HepG2 (cell line): ENCODE measurements around the gene PODXL. TPM values are rescaled to one million over a fixed set of nuclear protein-coding genes. Genes with fewer than 3 reads are reported as not detected.

Source experiments
- ATAC-seq: fragments of 200-7000 bp; cut with Tn5 transposase; 3 replicates; pipeline ENCODE4 v1.9.1; 2020; ENCODE audit warnings: mild to moderate bottlenecking, moderate library complexity
- BruUV-seq: library from RNA; stranded (reverse); fragments of 400-500 nt; replicated peaks from 2 replicates; lab custom pipeline; 2021; lab: Mats Ljungman, UMichigan
- CTCF ChIA-PET: fragments of 300-600 bp; formaldehyde crosslinking; extraction: SDS; loops from one replicate; lab custom pipeline; 2021; ENCODE audit warnings: low total read pairs, inconsistent platforms, low intra/inter-chr PET ratio; lab: Yijun Ruan, JAX
- POLR2A ChIA-PET: fragments of 350-600 bp; sonication (Branson Sonifier 250); formaldehyde crosslinking; loops from one replicate; lab custom pipeline; 2020; ENCODE audit warnings: antibody characterized with exemption, inconsistent platforms; lab: Yijun Ruan, JAX
- DNase-seq: peaks from one replicate; pipeline ENCODE4 v3.0.0-alpha.2; 2015; ENCODE audit warnings: low spot score
- FAIRE-seq: peaks from 3 replicates; lab custom pipeline; 2011; peaks lifted over from hg19 to GRCh38; lab: Jason Lieb, UNC
- H2AFZ ChIP-seq: one replicate; pipeline ENCODE4 v1.6.1; 2011; ENCODE audit warnings: low read length, inconsistent platforms
- H3K27ac ChIP-seq: fragments of 300-600 bp; 3 replicates; pipeline ENCODE4 v1.8.0; 2011; ENCODE audit warnings: mixed run types, mild to moderate bottlenecking, mixed read lengths, low read length, inconsistent platforms; ENCODE audit not compliant: insufficient read depth; ENCODE audit errors: extremely low read length
- H3K27me3 ChIP-seq, 2 experiments: fragments of 200-600 bp in 1 of 2; 2 replicates in 1 of 2; 3 replicates in 1 of 2; pipeline versions ENCODE4 v1.6.0 to v1.8.0; 2011; ENCODE audit warnings: low read length in 2 of 2, mild to moderate bottlenecking in 2 of 2, moderate library complexity in 2 of 2, inconsistent platforms in 1 of 2; ENCODE audit not compliant: insufficient read depth in 2 of 2, control insufficient read depth in 1 of 2
- H3K36me3 ChIP-seq, 2 experiments: fragments of 200-600 bp in 1 of 2; replicated peaks in 1 of 2; 2 replicates in 1 of 2; 3 replicates in 1 of 2; pipeline versions ENCODE4 v1.5.1 to v1.8.0; 2011; ENCODE audit warnings: low read length in 2 of 2, inconsistent platforms in 1 of 2; ENCODE audit not compliant: insufficient read depth in 2 of 2, control insufficient read depth in 1 of 2
- H3K4me1 ChIP-seq: 2 replicates; pipeline ENCODE4 v1.5.1; 2012; ENCODE audit warnings: low read length, inconsistent platforms; ENCODE audit not compliant: insufficient read depth
- H3K4me2 ChIP-seq: 2 replicates; pipeline ENCODE4 v1.6.0; 2011; ENCODE audit warnings: low read depth, low read length, inconsistent platforms
- H3K4me3 ChIP-seq, 3 experiments: fragments of 200-600 bp in 1 of 3; sonication (generic), shearing (Covaris generic) in 1 of 3; replicated peaks in 1 of 3; 2 replicates each; pipeline ENCODE4 v1.5.1; 2011 to 2016; ENCODE audit warnings: low read length in 3 of 3, inconsistent platforms in 2 of 3, low read depth in 2 of 3, mild to moderate bottlenecking in 2 of 3, control low read depth in 1 of 3, mixed read lengths in 1 of 3; ENCODE audit not compliant: insufficient read depth in 1 of 3
- H3K79me2 ChIP-seq: one replicate; pipeline ENCODE4 v1.6.1; 2011; ENCODE audit warnings: low read length, inconsistent platforms; ENCODE audit not compliant: insufficient read depth
- H3K9ac ChIP-seq: 2 replicates; pipeline ENCODE4 v1.6.0; 2011; ENCODE audit warnings: mild to moderate bottlenecking, low read depth, low read length, inconsistent platforms; ENCODE audit not compliant: insufficient read depth
- H3K9me3 ChIP-seq: 2 replicates; pipeline ENCODE4 v1.5.1; 2012; ENCODE audit warnings: mild to moderate bottlenecking, low read length
- H4K20me1 ChIP-seq: 2 replicates; pipeline ENCODE4 v1.6.0; 2011; ENCODE audit warnings: inconsistent platforms, mild to moderate bottlenecking, low read length, moderate library complexity; ENCODE audit not compliant: insufficient read depth
- EZH2 ChIP-seq: conservative IDR thresholded peaks from 2 replicates; pipeline ENCODE4 v1.6.1; 2012; ENCODE audit warnings: mild to moderate bottlenecking, low read depth, low read length, moderate library complexity
- KAT7 ChIP-seq: IDR thresholded peaks from 2 replicates; pipeline ENCODE4 v1.6.1; 2018; ENCODE audit warnings: borderline replicate concordance, missing compliant biosample characterization
- SPEN ChIP-seq: sonication (generic); formaldehyde crosslinking; IDR thresholded peaks from 2 replicates; pipeline ENCODE4 v1.5.1; 2020; ENCODE audit warnings: low read depth, mild to moderate bottlenecking, missing genetic modification reagents
- ZBTB7B ChIP-seq: sonication (generic); formaldehyde crosslinking; IDR thresholded peaks from 2 replicates; pipeline ENCODE4 v1.4.0; 2020; ENCODE audit warnings: missing genetic modification reagents
- ZMYM2 ChIP-seq: sonication (generic); formaldehyde crosslinking; IDR thresholded peaks from 2 replicates; pipeline ENCODE4 v1.8.0; 2022; ENCODE audit warnings: mild to moderate bottlenecking, missing genetic modification reagents
- ZNF33A ChIP-seq: sonication (generic); formaldehyde crosslinking; IDR thresholded peaks from 2 replicates; pipeline ENCODE4 v1.5.1; 2020; ENCODE audit warnings: missing genetic modification reagents, mild to moderate bottlenecking, moderate library complexity, borderline replicate concordance
- ZNF704 ChIP-seq: sonication (generic); formaldehyde crosslinking; IDR thresholded peaks from 2 replicates; pipeline ENCODE4 v1.8.1; 2023; ENCODE audit warnings: mild to moderate bottlenecking, inconsistent platforms, moderate library complexity, missing genetic modification reagents, borderline replicate concordance
- ZNF790 ChIP-seq: sonication (generic); formaldehyde crosslinking; IDR thresholded peaks from 2 replicates; pipeline ENCODE4 v1.8.0; 2022; ENCODE audit warnings: missing genetic modification reagents, mild to moderate bottlenecking, borderline replicate concordance
- WGBS: methylation state at CpG from one replicate; pipeline ENCODE4 v1.1.6; 2017; ENCODE audit warnings: low lambda C conversion rate; 5-methylcytosine and 5-hydroxymethylcytosine counted together
- in situ Hi-C: cut with HindIII; loops from 2 replicates; pipeline ENCODE4 v1.10.0; 2017; ENCODE audit warnings: low pct_unique_long_range_greater_than_20kb; ENCODE audit not compliant: extremely low pct_ligation_motif_present
- intact Hi-C: fragments of 100-400 bp; cut with micrococcal nuclease; formaldehyde crosslinking; loops from one replicate; pipeline ENCODE4 v1.10.0; 2022; ENCODE audit not compliant: unreplicated experiment
- polyA plus RNA-seq, 8 experiments: library from polyadenylated mRNA; depleted of rRNA in 3 of 8; stranded (reverse) in 7 of 8; unstranded in 1 of 8; fragments of >200 nt; fragmentation: Illumina TruSeq in 4 of 8; extraction: Trizol in 4 of 8; gene quantifications; 2 replicates each; pipeline versions ENCODE4 v1.2.1 to v1.2.3, GENCODE V29; 2011 to 2016; ENCODE audit warnings: low read depth in 4 of 8, missing spikeins in 1 of 8, mixed read lengths in 1 of 8; ENCODE audit not compliant: insufficient read depth in 1 of 8
- total RNA-seq, 5 experiments: library from RNA; depleted of rRNA; stranded (reverse); fragments of >200 nt; fragmentation: Illumina TruSeq; extraction: Trizol; gene quantifications; 2 replicates each; pipeline ENCODE4 v1.2.3, GENCODE V29; 2016; ENCODE audit warnings: low read depth in 1 of 5

The PODXL gene
- total and polyA plus RNA-seq, 2 of the 13 experiments (the other 11 are each of a cell fraction or from before 2014, with no cell fraction given) = 0.22 to 0.54 TPM

- Histone ChIP-seq H4K20me1 (no peaks in the 10 kb centered on the region), H3K79me2 (no peaks in the 10 kb centered on the region), H3K27ac (no peak overlapping the region), H3K4me2 (peak overlapping the region; percentile 73)
- BruUV-seq = no TSS peak
- POLR2A ChIA-PET = no interaction called here
- CTCF ChIA-PET = no interaction called here
- peak; percentile 10; the same call in 2 of the 3 replicates for ATAC-seq
- peak; percentile 31 for TF ChIP-seq EZH2
- no peak for TF ChIP-seq ZNF33A (CRISPR knock-in tag)
- TF ChIP-seq ZBTB7B (CRISPR knock-in tag) = peak; percentile 52; the same call in 1 of the 2 replicates
- TF ChIP-seq, all 625 proteins: peak for 2
- peaks cover 9 to 61% of the 10 kb centered on the region in 2 experiments for H3K27me3 ChIP-seq
- FAIRE-seq = no peak
- H3K36me3 ChIP-seq = no peaks in the 10 kb centered on the region
- intact Hi-C loops (no loop called here), in situ Hi-C loops (no loop called here)
- peak overlapping the region; percentile 30 to 57 (median 33); a peak in 4 of 6 replicates for H3K4me3 ChIP-seq
- 3% methylated on average over 3 of the region's 25 CpGs for WGBS
- no peak overlapping the region for H3K9ac ChIP-seq
- no peaks in the 10 kb centered on the region for H3K9me3 ChIP-seq
- H3K4me1 ChIP-seq = peaks cover 13% of the 10 kb centered on the region
- no peak overlapping the region for H2AFZ ChIP-seq
- DNase-seq = no peak
These were observed 652 bp upstream of the PODXL start for GRCh38 chr7:131556909-131557651.

GRCh38 chr7:131555552-131556052 lies 826 bp downstream of the PODXL start:
- in situ Hi-C loops (no loop called here), intact Hi-C loops (no loop called here)
- Histone ChIP-seq H3K4me2 (peak overlapping the region; percentile 59), H3K27ac (no peak overlapping the region), H3K4me1 (peaks cover 13% of the 10 kb centered on the region), H3K79me2 (no peaks in the 10 kb centered on the region), H3K4me3 (peak overlapping the region in 2 of 3 experiments; percentile 38 to 61; a peak in 4 of 6 replicates), H4K20me1 (no peaks in the 10 kb centered on the region), H3K36me3 (no peaks in the 10 kb centered on the region), H3K27me3 (peaks cover 11 to 66% of the 10 kb centered on the region in 2 experiments), H2AFZ (no peak overlapping the region), H3K9ac (no peak overlapping the region), H3K9me3 (no peaks in the 10 kb centered on the region)
- FAIRE-seq (no peak), DNase-seq (no peak), ATAC-seq (no peak)
- BruUV-seq = no TSS peak
- TF ChIP-seq KAT7 (CRISPR knock-in tag) (no peak), ZNF704 (CRISPR knock-in tag) (0 out of 2 replicates have a peak, but pooled peaks have one; percentile 24), EZH2 (0 out of 2 replicates have a peak, but pooled peaks have one; percentile 37), SPEN (no peak), ZNF790 (CRISPR knock-in tag) (no peak), ZMYM2 (CRISPR knock-in tag) (no peak)
- 26% methylated on average over 14 of the region's 30 CpGs for WGBS
- ChIA-PET CTCF (no interaction called here), POLR2A (no interaction called here)
